Stimulated activated naive CD4-positive, alpha-beta T cell treated with Interleukin-2 at 50 U/mL for 16 hours (primary cell): Measurements from ENCODE around the gene ZFP90.
A peak's percentile ranks its signal among the peaks of the same experiment; 100 is the strongest.

Experiments used
- DNase-seq: peaks from one replicate; lab custom pipeline; 2025; lab: John Stamatoyannopoulos, UW

ZFP90 gene

DNA sequence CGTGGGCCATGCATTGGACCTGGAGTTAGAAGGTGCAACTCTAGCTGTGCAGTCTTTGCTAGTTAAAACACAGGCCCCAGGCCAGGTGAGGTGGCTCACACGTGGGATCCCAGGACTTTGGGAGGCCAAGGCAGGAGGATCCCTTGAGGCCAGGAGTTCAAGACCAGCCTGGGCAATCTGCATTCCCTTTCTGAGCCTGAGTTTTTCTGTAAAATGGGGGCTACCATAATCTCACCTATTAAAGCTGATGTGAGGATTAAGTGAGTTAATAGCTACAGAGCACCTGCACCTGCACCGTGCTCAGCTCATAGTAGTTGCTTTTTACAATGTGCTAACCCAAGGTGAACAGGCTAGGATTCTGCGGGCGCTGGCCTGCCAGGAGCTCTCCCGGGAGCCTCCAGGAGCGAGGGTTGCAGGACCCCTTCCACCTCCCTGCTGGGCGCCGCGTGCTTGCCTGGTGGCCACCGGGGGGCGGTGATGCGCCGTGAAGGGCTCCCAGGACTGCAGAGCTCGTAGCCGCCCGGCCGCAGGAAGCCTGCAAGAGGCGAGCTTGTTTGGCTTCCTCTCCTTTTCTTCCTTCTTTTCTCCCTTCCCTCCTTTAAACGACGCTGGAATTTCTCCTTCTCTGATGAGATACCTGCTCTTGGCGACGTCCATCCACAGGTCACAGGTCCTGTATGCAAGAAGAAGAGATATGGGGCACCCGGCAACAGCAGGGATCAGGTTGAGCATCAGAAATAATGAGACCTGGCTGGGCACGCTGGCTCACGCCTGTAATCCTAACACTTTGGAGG is 51.3 kb downstream of the ZFP90 start:
- peak; percentile 32 for DNase-seq

DNA sequence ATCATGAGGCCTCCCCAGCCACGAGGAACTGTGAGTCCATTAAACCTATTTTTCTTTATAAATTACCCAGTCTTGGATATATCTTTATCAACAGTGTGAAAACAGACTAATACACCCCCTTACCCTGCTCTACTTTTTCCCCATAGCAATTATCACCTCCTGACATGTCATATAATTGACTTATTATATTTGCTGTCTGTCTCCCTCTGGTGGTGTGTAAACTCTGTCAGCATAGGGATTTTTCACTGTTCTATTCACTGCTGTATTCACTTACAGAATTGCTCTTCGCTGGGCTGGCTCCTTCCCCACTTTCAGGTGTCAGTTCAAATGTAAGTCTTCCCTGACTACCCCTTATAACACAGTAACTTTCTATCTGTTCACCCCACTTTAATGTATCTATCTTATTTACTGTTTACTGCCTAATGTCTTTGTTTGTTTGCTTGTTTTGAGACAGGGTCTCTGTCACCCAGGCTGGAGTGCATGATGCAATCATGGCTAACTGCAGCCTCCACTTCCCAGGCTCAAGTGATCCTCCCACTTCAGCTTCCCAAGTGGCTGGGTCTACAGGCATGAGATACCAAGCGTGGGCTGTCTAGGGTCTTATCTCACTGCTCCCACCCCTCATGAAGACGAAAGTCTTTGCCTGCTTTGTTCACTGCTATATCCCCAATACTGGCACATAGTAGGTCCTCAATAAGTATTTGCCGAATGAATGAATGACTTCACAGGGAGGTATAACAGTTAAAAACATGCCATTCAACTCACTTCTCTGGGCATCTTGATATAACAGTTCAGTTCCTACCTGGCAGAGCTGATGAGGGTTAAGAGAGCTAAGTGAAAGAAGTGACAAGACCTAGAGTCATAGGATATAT is 53.6 kb downstream of the ZFP90 start:
- DNase-seq = no peak

- DNase-seq = no peak
Observed at GRCh38 chr16:68596266-68596665, 57.2 kb downstream of the ZFP90 start.

DNA sequence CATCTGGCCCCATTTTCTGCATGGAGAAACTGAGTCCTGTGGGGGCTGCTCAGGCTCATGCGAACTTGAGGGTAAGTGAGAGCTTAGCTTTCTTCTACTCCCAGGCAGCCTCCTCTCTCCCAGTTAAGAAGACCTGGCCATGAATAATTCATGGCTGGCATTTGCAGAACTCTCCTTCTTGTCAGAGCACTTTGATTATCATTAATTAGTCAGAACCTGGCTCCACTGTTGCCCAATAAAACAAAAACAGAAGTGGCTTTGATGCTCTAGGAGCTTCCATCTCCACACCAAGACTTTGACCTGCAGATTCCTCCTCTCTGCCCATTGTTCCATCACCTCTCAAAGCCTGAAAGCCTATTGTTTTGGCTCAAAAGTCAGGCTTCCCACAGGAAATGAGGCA is 60.5 kb downstream of the ZFP90 start:
- no peak for DNase-seq

DNA sequence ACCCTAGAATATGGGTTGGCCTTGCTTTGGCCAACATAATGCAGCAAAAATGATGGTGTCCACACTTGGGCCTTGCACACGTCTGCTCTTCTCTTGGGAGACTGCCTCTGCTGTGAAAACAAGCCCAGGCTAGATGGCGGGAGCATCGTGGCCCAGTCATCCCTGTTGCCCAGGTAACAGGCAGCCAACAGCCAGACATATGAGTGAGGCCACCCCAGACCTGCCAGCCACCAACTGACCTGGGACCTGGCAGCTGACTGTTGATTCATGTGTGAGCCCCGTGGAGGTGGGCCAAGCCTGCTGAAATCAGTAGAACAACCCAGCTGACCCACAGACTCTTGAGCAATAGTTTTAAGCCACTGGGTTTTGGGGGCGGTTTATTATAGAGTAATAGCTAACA is 66.7 kb downstream of the ZFP90 start:
- no peak for DNase-seq

DNA sequence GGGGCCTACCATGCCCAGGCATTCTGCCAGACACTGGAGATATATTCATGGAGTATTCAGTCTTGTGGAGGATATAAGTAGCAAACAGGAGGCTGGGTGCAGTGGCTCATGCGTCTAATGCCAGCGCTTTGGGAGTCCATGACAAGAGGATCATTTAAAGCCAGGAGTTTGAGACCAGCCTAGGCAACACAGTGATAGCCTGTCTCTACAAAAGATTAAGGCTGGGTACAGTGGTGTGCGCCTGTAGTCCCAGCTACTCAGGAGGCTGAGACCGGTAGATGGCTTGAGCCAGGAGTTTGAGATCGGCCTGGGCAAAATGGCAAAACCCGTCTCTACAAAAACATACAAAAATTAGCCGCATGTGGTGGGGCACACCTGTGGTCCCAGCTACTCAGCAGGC is 68.4 kb downstream of the ZFP90 start:
- DNase-seq = no peak

- DNase-seq = no peak
Observed at GRCh38 chr16:68608330-68608729, 69.2 kb downstream of the ZFP90 start.

DNA sequence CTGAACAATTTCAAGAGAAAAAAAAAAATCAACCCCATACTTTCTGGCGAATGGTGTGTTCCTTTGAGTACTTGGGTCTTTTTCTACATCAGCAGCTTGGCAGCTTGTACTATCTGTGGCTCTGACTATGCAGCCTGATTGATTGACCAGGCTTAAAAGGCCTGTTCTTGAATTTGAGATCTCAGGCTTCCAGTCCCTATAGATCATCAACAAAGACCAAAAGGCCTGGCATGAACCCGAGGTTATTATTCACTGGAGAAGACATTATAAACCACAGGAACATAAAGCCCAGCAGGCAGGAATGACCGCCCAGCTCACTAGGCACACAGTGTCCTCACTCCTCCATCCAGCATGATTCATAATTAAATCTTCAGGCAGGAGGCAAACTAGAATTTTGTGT is 73.9 kb downstream of the ZFP90 start:
- DNase-seq = no peak

- no peak for DNase-seq
Observed at GRCh38 chr16:68617734-68618133, 78.6 kb downstream of the ZFP90 start.
